ENCODE results near the gene SPHK2.

DNA sequence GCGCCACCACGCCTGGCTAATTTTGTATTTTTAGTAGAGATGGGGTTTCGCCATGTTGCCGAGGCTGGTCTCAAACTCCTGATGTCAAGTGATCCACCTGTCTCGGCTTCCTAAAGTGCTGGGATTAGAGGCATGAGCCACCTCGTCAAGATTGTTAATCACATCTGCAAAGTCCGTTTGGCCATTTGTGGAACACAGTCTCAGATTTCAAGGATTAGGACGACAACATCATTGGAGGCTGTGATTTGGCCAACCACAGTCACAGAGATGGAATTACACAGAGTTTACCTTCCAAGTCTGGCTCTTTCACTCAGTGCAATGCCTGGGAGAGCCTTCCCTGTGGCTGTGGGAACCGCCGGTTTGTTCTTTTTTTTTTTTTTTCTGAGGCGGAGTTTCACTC is 49.5 kb upstream of the SPHK2 start:
- TF ChIP-seq GATA3 (IDR thresholded peaks at IDR 0.05; ENCODE audit: low read depth, low read length) (no peak), GATA2 (IDR thresholded peaks at IDR 0.05; ENCODE audit: low read depth, low read length) (no peak)
